Keratinocyte (primary cell): ENCODE measurements around the gene HDGF. TPM values are rescaled to one million over a fixed set of nuclear protein-coding genes. Genes with fewer than 3 reads are reported as not detected.

ENCODE experiments used
- DNase-seq: peaks from one replicate; pipeline ENCODE4 v3.0.0-alpha.2; 2011; ENCODE audit warnings: low read depth, missing footprints, low spot score
- FAIRE-seq: peaks from 2 replicates; lab custom pipeline; 2011; peaks lifted over from hg19 to GRCh38; lab: Jason Lieb, UNC
- H2AFZ ChIP-seq: 2 replicates; pipeline ENCODE4 v1.6.0; 2012; ENCODE audit warnings: low read length, control low read depth, inconsistent platforms; ENCODE audit not compliant: control insufficient read depth
- H3K27ac ChIP-seq: 2 replicates; pipeline ENCODE4 v1.5.1; 2011; ENCODE audit warnings: low read length; ENCODE audit not compliant: control insufficient read depth, insufficient read depth
- H3K27me3 ChIP-seq: 3 replicates; pipeline ENCODE4 v1.6.0; 2011; ENCODE audit warnings: low read length; ENCODE audit not compliant: control insufficient read depth, insufficient read depth; ENCODE audit errors: extremely low read depth
- H3K36me3 ChIP-seq, 2 experiments: 2 replicates in 1 of 2; 3 replicates in 1 of 2; pipeline ENCODE4 v1.5.1; 2011; ENCODE audit warnings: low read length in 2 of 2, mild to moderate bottlenecking in 1 of 2; ENCODE audit not compliant: control insufficient read depth in 2 of 2, insufficient read depth in 2 of 2; ENCODE audit errors: extremely low read depth in 1 of 2
- H3K4me1 ChIP-seq: 3 replicates; pipeline ENCODE4 v1.5.1; 2011; ENCODE audit warnings: low read length; ENCODE audit not compliant: control insufficient read depth, insufficient read depth; ENCODE audit errors: extremely low read depth
- H3K4me2 ChIP-seq: 3 replicates; pipeline ENCODE4 v1.6.0; 2011; ENCODE audit warnings: low read depth, low read length; ENCODE audit not compliant: control insufficient read depth, insufficient read depth; ENCODE audit errors: extremely low read depth
- H3K4me3 ChIP-seq, 3 experiments: fragments of 200-600 bp in 1 of 3; sonication (generic) in 1 of 3; 2 replicates in 2 of 3; 3 replicates in 1 of 3; pipeline ENCODE4 v1.5.1; 2011 to 2016; ENCODE audit warnings: low read length in 3 of 3, mild to moderate bottlenecking in 3 of 3, control low read depth in 2 of 3, inconsistent platforms in 1 of 3, low read depth in 1 of 3, mixed read lengths in 1 of 3, mixed run types in 1 of 3, moderate library complexity in 1 of 3; ENCODE audit not compliant: control insufficient read depth in 2 of 3, insufficient read depth in 2 of 3; ENCODE audit errors: extremely low read depth in 1 of 3
- H3K79me2 ChIP-seq: 2 replicates; pipeline ENCODE4 v1.6.0; 2012; ENCODE audit warnings: low read length; ENCODE audit not compliant: control insufficient read depth, insufficient read depth
- H3K9ac ChIP-seq: 3 replicates; pipeline ENCODE4 v1.6.0; 2011; ENCODE audit warnings: low read length; ENCODE audit not compliant: control insufficient read depth, insufficient read depth; ENCODE audit errors: extremely low read depth
- H3K9me1 ChIP-seq: 3 replicates; pipeline ENCODE4 v1.6.0; 2011; ENCODE audit warnings: low read length; ENCODE audit not compliant: control insufficient read depth, insufficient read depth; ENCODE audit errors: extremely low read depth
- H3K9me3 ChIP-seq: 2 replicates; pipeline ENCODE4 v1.5.1; 2012; ENCODE audit warnings: low read depth, low read length; ENCODE audit not compliant: control insufficient read depth
- H4K20me1 ChIP-seq: 3 replicates; pipeline ENCODE4 v1.6.0; 2011; ENCODE audit warnings: low read length; ENCODE audit not compliant: control insufficient read depth, insufficient read depth; ENCODE audit errors: extremely low read depth
- EZH2 ChIP-seq: IDR thresholded peaks from one replicate; pipeline ENCODE4 v1.6.1; 2012; ENCODE audit warnings: inconsistent platforms, mild to moderate bottlenecking, low read length, moderate library complexity
- dilution Hi-C: fragments of 300-500 bp; cut with MboI; formaldehyde crosslinking; loops from one replicate; pipeline ENCODE4 v1.7.0; 2020; ENCODE audit warnings: low sequenced_read_pairs; ENCODE audit not compliant: extremely low pct_ligation_motif_present
- polyA plus RNA-seq, 5 experiments: library from polyadenylated mRNA; depleted of rRNA in 3 of 5; stranded (reverse) in 3 of 5; stranded (forward) in 1 of 5; unstranded in 1 of 5; fragments of >200 nt; gene quantifications; 1 replicate in 1 of 5; 2 replicates in 3 of 5; 3 replicates in 1 of 5; pipeline versions ENCODE4 v1.2.1 to v1.2.3, GENCODE V29; 2011 to 2012; ENCODE audit warnings: missing spikeins in 2 of 5, low read depth in 1 of 5, low replicate concordance in 1 of 5
- TF ChIP-seq, protein P1 (sequence below), 3 experiments: IDR thresholded peaks in 1 of 3; conservative IDR thresholded peaks in 1 of 3; optimal IDR thresholded peaks in 1 of 3; 2 replicates in 2 of 3; 3 replicates in 1 of 3; pipeline versions ENCODE3 to v1.5.1; 2011; ENCODE audit warnings: low read length in 3 of 3, mild to moderate bottlenecking in 3 of 3, moderate library complexity in 2 of 3, control low read depth in 1 of 3, inconsistent platforms in 1 of 3; ENCODE audit not compliant: insufficient read depth in 2 of 3; ENCODE audit errors: extremely low read depth in 1 of 3

HDGF gene
- polyA plus RNA-seq, 1 donor (not counting 4 experiments of a cell fraction or from before 2014, with no cell fraction given), result 240 TPM

DNA sequence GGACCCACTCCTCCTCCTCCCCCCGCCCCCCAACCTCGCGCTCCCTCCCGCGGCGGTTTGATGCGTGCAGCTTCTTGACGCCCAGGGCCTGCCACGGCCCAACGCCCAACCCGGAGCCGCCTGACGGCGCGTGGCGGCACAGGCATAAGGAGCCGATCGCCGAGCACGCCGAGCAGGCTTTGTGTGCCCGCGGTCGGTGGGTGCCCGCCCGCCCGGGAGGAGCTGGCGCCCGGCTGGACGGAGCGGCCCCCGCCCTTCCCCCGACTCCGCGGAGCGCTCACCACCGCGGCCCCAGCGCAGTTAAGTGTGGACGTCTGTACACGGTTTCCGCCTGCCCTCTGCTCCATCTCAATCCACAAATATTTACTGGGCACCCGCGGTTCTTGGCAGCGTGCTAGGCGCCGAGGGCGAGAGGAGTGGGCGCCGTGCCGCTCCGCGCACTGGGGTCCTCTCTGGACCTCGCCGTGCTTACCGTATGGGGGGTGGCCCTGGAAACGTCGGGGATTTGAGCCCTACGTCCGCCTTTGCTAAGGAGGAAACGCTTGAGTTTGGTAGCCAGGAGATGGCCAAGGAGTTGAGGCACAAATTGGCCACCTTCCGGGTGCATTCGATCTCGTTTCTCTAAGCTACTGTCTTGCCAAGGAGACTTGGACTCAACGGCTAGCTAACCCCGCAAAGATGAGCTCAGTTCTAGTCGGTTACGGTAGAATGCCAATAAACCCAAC, 444 bp upstream of the HDGF start:
- H3K4me3 ChIP-seq, result peak overlapping the region; percentile 73 to 93 (median 88)
- no peaks in the 10 kb centered on the region for H3K9me1 ChIP-seq
- H2AFZ ChIP-seq, result peak overlapping the region; percentile 66
- H3K4me2 ChIP-seq, result peak overlapping the region; percentile 95
- H3K27me3 ChIP-seq, result no peaks in the 10 kb centered on the region
- DNase-seq (no peak), FAIRE-seq (no peak)
- peaks cover 55% of the 10 kb centered on the region for H3K79me2 ChIP-seq
- no peaks in the 10 kb centered on the region for H3K9me3 ChIP-seq
- no peak for TF ChIP-seq EZH2
- TF ChIP-seq, protein P1, sequence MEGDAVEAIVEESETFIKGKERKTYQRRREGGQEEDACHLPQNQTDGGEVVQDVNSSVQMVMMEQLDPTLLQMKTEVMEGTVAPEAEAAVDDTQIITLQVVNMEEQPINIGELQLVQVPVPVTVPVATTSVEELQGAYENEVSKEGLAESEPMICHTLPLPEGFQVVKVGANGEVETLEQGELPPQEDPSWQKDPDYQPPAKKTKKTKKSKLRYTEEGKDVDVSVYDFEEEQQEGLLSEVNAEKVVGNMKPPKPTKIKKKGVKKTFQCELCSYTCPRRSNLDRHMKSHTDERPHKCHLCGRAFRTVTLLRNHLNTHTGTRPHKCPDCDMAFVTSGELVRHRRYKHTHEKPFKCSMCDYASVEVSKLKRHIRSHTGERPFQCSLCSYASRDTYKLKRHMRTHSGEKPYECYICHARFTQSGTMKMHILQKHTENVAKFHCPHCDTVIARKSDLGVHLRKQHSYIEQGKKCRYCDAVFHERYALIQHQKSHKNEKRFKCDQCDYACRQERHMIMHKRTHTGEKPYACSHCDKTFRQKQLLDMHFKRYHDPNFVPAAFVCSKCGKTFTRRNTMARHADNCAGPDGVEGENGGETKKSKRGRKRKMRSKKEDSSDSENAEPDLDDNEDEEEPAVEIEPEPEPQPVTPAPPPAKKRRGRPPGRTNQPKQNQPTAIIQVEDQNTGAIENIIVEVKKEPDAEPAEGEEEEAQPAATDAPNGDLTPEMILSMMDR (optimal IDR thresholded peaks at IDR 0.05 in 1 of 3, IDR thresholded peaks at IDR 0.05 in 1 of 3, conservative IDR thresholded peaks at IDR 0.05 in 1 of 3; ENCODE audit: extremely low read depth in 1 of 3, insufficient read depth in 2 of 3, low read length in 3 of 3), result peak in 1 of 3 experiments; percentile 21
- peaks cover 3 to 12% of the 10 kb centered on the region in 2 experiments for H3K36me3 ChIP-seq
- H3K9ac ChIP-seq, result peak overlapping the region; percentile 100
- dilution Hi-C loops, result no loop called here
- H4K20me1 ChIP-seq, result no peaks in the 10 kb centered on the region
- peaks cover 37% of the 10 kb centered on the region for H3K4me1 ChIP-seq
- H3K27ac ChIP-seq, result peak overlapping the region; percentile 98

DNA sequence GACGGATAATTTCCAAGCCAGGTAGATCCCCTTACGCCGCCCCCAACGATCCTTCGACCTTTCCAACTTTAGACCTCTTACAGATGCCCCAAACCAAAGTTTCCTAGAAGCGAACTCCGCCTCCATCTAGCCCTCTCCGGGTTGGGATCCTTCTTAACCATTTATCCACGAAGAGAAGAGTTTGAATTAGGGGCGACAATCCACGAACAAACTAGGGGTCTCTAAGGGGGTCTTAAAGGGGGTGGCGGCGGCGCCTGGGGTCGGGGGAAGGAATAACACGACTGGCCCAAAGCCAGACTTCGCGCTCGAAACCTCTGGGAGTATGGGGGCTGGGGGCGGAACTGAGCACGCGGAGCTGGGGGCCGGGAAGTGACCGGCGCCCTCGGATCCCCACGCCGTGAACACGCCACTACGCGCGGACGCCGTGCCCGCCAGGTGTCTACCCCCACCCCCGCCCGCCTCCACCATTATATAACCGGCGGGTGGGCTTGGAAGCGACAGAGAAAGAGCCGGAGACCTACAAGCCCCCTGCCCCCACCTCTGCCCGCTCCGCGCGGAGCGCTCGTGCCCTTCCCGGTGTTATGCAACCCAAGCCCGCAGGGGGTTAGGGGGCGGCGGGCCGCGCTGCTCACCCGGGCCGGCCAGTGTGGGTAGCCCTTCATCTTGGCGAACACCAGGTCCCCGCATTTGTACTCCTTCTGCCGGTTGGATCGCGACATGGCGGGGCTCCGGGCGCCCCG, 594 bp downstream of the HDGF start:
- H2AFZ ChIP-seq, result no peak overlapping the region
- peak overlapping the region; percentile 88 to 99 (median 97) for H3K4me3 ChIP-seq
- H3K79me2 ChIP-seq, result peaks cover 65% of the 10 kb centered on the region
- no peaks in the 10 kb centered on the region for H3K9me1 ChIP-seq
- no peaks in the 10 kb centered on the region for H3K27me3 ChIP-seq
- FAIRE-seq (no peak), DNase-seq (no peak)
- H3K27ac ChIP-seq, result peak overlapping the region; percentile 98
- H4K20me1 ChIP-seq, result no peaks in the 10 kb centered on the region
- H3K4me1 ChIP-seq, result peaks cover 43% of the 10 kb centered on the region
- peak overlapping the region; percentile 100 for H3K4me2 ChIP-seq
- H3K9ac ChIP-seq, result peak overlapping the region; percentile 100
- dilution Hi-C loops, result no loop called here
- no peaks in the 10 kb centered on the region for H3K9me3 ChIP-seq
- TF ChIP-seq, protein P1 (optimal IDR thresholded peaks at IDR 0.05 in 1 of 3, IDR thresholded peaks at IDR 0.05 in 1 of 3, conservative IDR thresholded peaks at IDR 0.05 in 1 of 3; ENCODE audit: extremely low read depth in 1 of 3, insufficient read depth in 2 of 3, low read length in 3 of 3), result no peak
- peaks cover 3 to 17% of the 10 kb centered on the region in 2 experiments for H3K36me3 ChIP-seq
